ENCODE results near the gene NMRK2.
"Not testable (repeated sequence)": the region's sequence is repeated elsewhere in the genome, so short reads cannot be mapped to it uniquely, and the experiment has no call there.

The NMRK2 gene

GRCh38 chr19:3936506-3937442 lies 3.9 kb downstream of the NMRK2 start:
- intact Hi-C loops (cut with DNase I), result no loop called here
- no peak for DNase-seq

- intact Hi-C loops (cut with DNase I); DNase-seq: not testable (repeated sequence)
Measured at GRCh38 chr19:3938300-3938950, 5.6 kb downstream of the NMRK2 start.

- intact Hi-C loops (cut with DNase I), result no loop called here
- DNase-seq, result no peak
Measured at GRCh38 chr19:3942790-3943409, 10.0 kb downstream of the NMRK2 start.

- intact Hi-C loops (cut with DNase I), result no loop called here
- no peak for DNase-seq
Measured at GRCh38 chr19:3944018-3944721, 11.3 kb downstream of the NMRK2 start.

GRCh38 chr19:3945838-3946237 lies 13.0 kb downstream of the NMRK2 start:
- DNase-seq, result no peak
- intact Hi-C loops (cut with DNase I), result no loop called here

GRCh38 chr19:3947316-3947933 lies 14.6 kb downstream of the NMRK2 start:
- DNase-seq; intact Hi-C loops (cut with DNase I): not testable (repeated sequence)

GRCh38 chr19:3949294-3949693 lies 16.4 kb downstream of the NMRK2 start:
- intact Hi-C loops (cut with DNase I), result no loop called here
- no peak for DNase-seq

- DNase-seq, result no peak
- intact Hi-C loops (cut with DNase I), result no loop called here
Measured at GRCh38 chr19:3949997-3950859, 17.4 kb downstream of the NMRK2 start.

GRCh38 chr19:3950871-3951861 lies 18.3 kb downstream of the NMRK2 start:
- intact Hi-C loops (cut with DNase I), result no loop called here
- no peak for DNase-seq

GRCh38 chr19:3952755-3953276 lies 19.9 kb downstream of the NMRK2 start:
- intact Hi-C loops (cut with DNase I), result not testable (repeated sequence)

GRCh38 chr19:3954107-3954506 lies 21.2 kb downstream of the NMRK2 start:
- no peak for DNase-seq
- intact Hi-C loops (cut with DNase I), result no loop called here

More at GRCh38 chr19:3952755-3953276, 19.9 kb downstream of the NMRK2 start:
- DNase-seq, result not testable (repeated sequence)

- DNase-seq; intact Hi-C loops (cut with DNase I): not testable (repeated sequence)
Measured at GRCh38 chr19:3955276-3955675, 22.4 kb downstream of the NMRK2 start.

GRCh38 chr19:3955688-3956087 lies 22.8 kb downstream of the NMRK2 start:
- no peak for DNase-seq
- intact Hi-C loops (cut with DNase I), result no loop called here

- DNase-seq, result no peak
- intact Hi-C loops (cut with DNase I), result no loop called here
Measured at GRCh38 chr19:3958836-3959765, 26.2 kb downstream of the NMRK2 start.

GRCh38 chr19:3959766-3960131 lies 26.9 kb downstream of the NMRK2 start:
- intact Hi-C loops (cut with DNase I), result no loop called here
- DNase-seq, result no peak

GRCh38 chr19:3961007-3961406 lies 28.1 kb downstream of the NMRK2 start:
- no peak for DNase-seq
- intact Hi-C loops (cut with DNase I), result no loop called here

Measured in posterior cingulate gyrus (tissue), 11 donors.